CD14-positive monocyte (primary cell): ENCODE data around the gene CDCA8. TPM values are rescaled to one million over a fixed set of nuclear protein-coding genes. Genes with fewer than 3 reads are reported as not detected.

Source experiments
- DNase-seq, 3 donors: peaks; one replicate each; pipeline ENCODE4 v3.0.0-alpha.2; 2011 to 2022
- H2AFZ ChIP-seq: 2 replicates; pipeline ENCODE4 v1.6.0; 2012; ENCODE audit warnings: mild to moderate bottlenecking, low read depth, low read length, inconsistent platforms; ENCODE audit not compliant: insufficient read depth, poor library complexity, severe bottlenecking
- H3K27ac ChIP-seq, 2 donors: 1 replicate in 1 of 2; 2 replicates in 1 of 2; pipeline ENCODE4 v1.5.1; 2012 to 2013; ENCODE audit warnings: low read length in 2 of 2, control low read depth in 1 of 2, inconsistent platforms in 1 of 2, low read depth in 1 of 2, mild to moderate bottlenecking in 1 of 2
- H3K27me3 ChIP-seq, 2 donors: one replicate each; pipeline versions ENCODE4 v1.6.0 to v1.6.1; 2011 to 2013; ENCODE audit warnings: low read length in 2 of 2; ENCODE audit not compliant: control insufficient read depth in 2 of 2, insufficient read depth in 2 of 2
- H3K36me3 ChIP-seq, 2 donors: replicated peaks in 1 of 2; 1 replicate in 1 of 2; 2 replicates in 1 of 2; pipeline versions ENCODE4 v1.5.1 to v1.6.1; 2012 to 2013; ENCODE audit warnings: low read length in 2 of 2, control low read depth in 1 of 2, inconsistent platforms in 1 of 2, mild to moderate bottlenecking in 1 of 2; ENCODE audit not compliant: insufficient read depth in 2 of 2, control insufficient read depth in 1 of 2
- H3K4me1 ChIP-seq, 2 donors: 1 replicate in 1 of 2; 2 replicates in 1 of 2; pipeline versions ENCODE4 v1.5.1 to v1.6.1; 2012 to 2013; ENCODE audit warnings: low read length in 2 of 2, control low read depth in 1 of 2, inconsistent platforms in 1 of 2, mild to moderate bottlenecking in 1 of 2, moderate library complexity in 1 of 2; ENCODE audit not compliant: insufficient read depth in 2 of 2, control insufficient read depth in 1 of 2
- H3K4me2 ChIP-seq: replicated peaks from 2 replicates; pipeline ENCODE3; 2012; ENCODE audit warnings: low read length, moderate library complexity, mild to moderate bottlenecking; ENCODE audit not compliant: poor library complexity, severe bottlenecking; ENCODE audit errors: extremely low read depth
- H3K4me3 ChIP-seq, 3 experiments: fragments of 200-600 bp in 1 of 3; sonication (generic) in 1 of 3; replicated peaks in 1 of 3; 1 replicate in 2 of 3; 2 replicates in 1 of 3; pipeline ENCODE4 v1.5.1; 2011 to 2013; ENCODE audit warnings: low read length in 3 of 3, mild to moderate bottlenecking in 3 of 3, control low read depth in 2 of 3, low read depth in 2 of 3, inconsistent platforms in 1 of 3, moderate library complexity in 1 of 3
- H3K79me2 ChIP-seq: 2 replicates; pipeline ENCODE4 v1.6.0; 2012; ENCODE audit warnings: mild to moderate bottlenecking, control low read depth, inconsistent platforms, low read length, moderate library complexity; ENCODE audit not compliant: insufficient read depth
- H3K9ac ChIP-seq: 2 replicates; pipeline ENCODE4 v1.6.0; 2017; ENCODE audit warnings: low read length, mild to moderate bottlenecking; ENCODE audit not compliant: insufficient read depth, poor library complexity, severe bottlenecking
- H3K9me3 ChIP-seq, 2 donors: replicated peaks in 1 of 2; 1 replicate in 1 of 2; 2 replicates in 1 of 2; pipeline versions ENCODE4 v1.5.1 to v1.6.1; 2012 to 2013; ENCODE audit warnings: low read length in 2 of 2, control low read depth in 1 of 2; ENCODE audit not compliant: control insufficient read depth in 1 of 2, insufficient read depth in 1 of 2
- H4K20me1 ChIP-seq: 2 replicates; pipeline ENCODE4 v1.6.0; 2012; ENCODE audit warnings: mild to moderate bottlenecking, low read length, control low read depth, moderate library complexity; ENCODE audit not compliant: insufficient read depth
- H3K27ac Mint-ChIP-seq, 7 donors: one replicate each; pipeline ENCODE4 v1.8.0; 2020; ENCODE audit warnings: mild to moderate bottlenecking in 7 of 7, mixed read lengths in 7 of 7, moderate library complexity in 6 of 7, inconsistent platforms in 2 of 7
- H3K27me3 Mint-ChIP-seq, 3 donors: one replicate each; pipeline ENCODE4 v1.8.0; 2021 to 2022; ENCODE audit warnings: low read depth in 3 of 3, mild to moderate bottlenecking in 3 of 3, mixed read lengths in 3 of 3, moderate library complexity in 3 of 3, inconsistent platforms in 1 of 3
- H3K36me3 Mint-ChIP-seq, 2 donors: one replicate each; pipeline ENCODE4 v1.8.0; 2020; ENCODE audit warnings: mixed read lengths in 2 of 2, inconsistent platforms in 1 of 2, mild to moderate bottlenecking in 1 of 2
- H3K4me1 Mint-ChIP-seq: one replicate; pipeline ENCODE4 v1.8.0; 2020; ENCODE audit warnings: mild to moderate bottlenecking, mixed read lengths
- H3K4me3 Mint-ChIP-seq, 2 donors: one replicate each; pipeline ENCODE4 v1.8.0; 2020; ENCODE audit warnings: mild to moderate bottlenecking in 2 of 2, mixed read lengths in 2 of 2, moderate library complexity in 1 of 2
- H3K9me3 Mint-ChIP-seq, 7 donors: one replicate each; pipeline ENCODE4 v1.8.0; 2020 to 2022; ENCODE audit warnings: mixed read lengths in 7 of 7, mild to moderate bottlenecking in 6 of 7, moderate library complexity in 6 of 7, inconsistent platforms in 2 of 7
- CTCF ChIP-seq: fragments of 200-600 bp; IDR thresholded peaks from one replicate; pipeline ENCODE4 v1.8.0; 2022; ENCODE audit warnings: antibody characterized with exemption, mild to moderate bottlenecking
- WGBS: methylation state at CpG from one replicate; pipeline ENCODE4 v1.1.5; 2013; ENCODE audit warnings: missing lambda C conversion rate; ENCODE audit not compliant: insufficient coverage; 5-methylcytosine and 5-hydroxymethylcytosine counted together
- intact Hi-C, 2 donors: fragments of 100-400 bp; cut with micrococcal nuclease; formaldehyde crosslinking; loops; one replicate each; pipeline versions ENCODE4 v1.15.0 to v1.15.1; 2023
- polyA plus RNA-seq, 3 donors: library from polyadenylated mRNA; depleted of rRNA in 1 of 3; unstranded in 2 of 3; stranded (reverse) in 1 of 3; fragments of 300-500 nt in 2 of 3; fragments of >200 nt in 1 of 3; fragmentation: Illumina TruSeq in 2 of 3; gene quantifications; 1 replicate in 2 of 3; 2 replicates in 1 of 3; pipeline ENCODE4 v1.2.3, GENCODE V29; 2012 to 2021

The CDCA8 gene
- polyA plus RNA-seq, 3 donors = 0.09 to 0.67 (median 0.60) TPM

- Histone ChIP-seq H3K9ac (no peak overlapping the region), H3K4me3 (no peak overlapping the region), H3K4me1 (no peaks in the 10 kb centered on the region), H3K36me3 (no peaks in the 10 kb centered on the region), H2AFZ (no peak overlapping the region), H3K9me3 (no peaks in the 10 kb centered on the region), H3K79me2 (no peaks in the 10 kb centered on the region), H4K20me1 (no peaks in the 10 kb centered on the region), H3K4me2 (no peak overlapping the region), H3K27me3 (no peaks in the 10 kb centered on the region), H3K27ac (no peak overlapping the region)
- no peak for DNase-seq
- WGBS = 85% methylated on average over 18 of the region's 22 CpGs
- H3K9me3 Mint-ChIP-seq = no peaks in the 10 kb centered on the region
- H3K4me3 Mint-ChIP-seq = no peak overlapping the region
- intact Hi-C loops = no loop called here
- no peaks in the 10 kb centered on the region for H3K4me1 Mint-ChIP-seq
- TF ChIP-seq CTCF = no peak
- peak overlapping the region in 1 of 7 donors; percentile 35 for H3K27ac Mint-ChIP-seq
- no peaks in the 10 kb centered on the region for H3K36me3 Mint-ChIP-seq
- peaks cover 6 to 15% (median 10%) of the 10 kb centered on the region in 3 donors for H3K27me3 Mint-ChIP-seq
Observed at GRCh38 chr1:37720231-37721130, 28.2 kb downstream of the CDCA8 start.

DNA sequence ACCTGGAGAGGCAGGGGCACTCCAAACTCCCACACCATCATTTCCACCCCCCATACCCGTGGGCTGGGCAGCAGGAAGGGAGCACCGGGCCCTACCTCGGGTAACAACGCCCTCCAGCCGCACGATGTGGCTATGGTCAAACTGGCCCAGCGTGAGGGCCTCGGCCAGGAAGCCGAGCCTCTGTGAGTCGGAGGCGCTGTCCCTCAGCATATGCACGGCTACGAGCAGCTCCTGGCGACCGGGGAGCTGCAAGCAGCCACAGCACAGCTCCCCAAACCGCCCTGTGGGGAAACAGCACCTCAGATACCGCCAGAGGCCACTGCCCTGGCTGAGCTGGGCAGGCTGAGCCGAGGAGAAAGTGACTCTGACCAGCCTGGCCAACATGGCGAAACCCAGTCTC, 29.2 kb downstream of the CDCA8 start:
- WGBS = 77% methylated on average over 17 of the region's 19 CpGs
- no peaks in the 10 kb centered on the region for H4K20me1 ChIP-seq
- Mint-ChIP-seq H3K27ac (no peak overlapping the region), H3K9me3 (no peaks in the 10 kb centered on the region), H3K4me1 (no peaks in the 10 kb centered on the region), H3K27me3 (peaks cover 6 to 18% (median 14%) of the 10 kb centered on the region in 3 donors), H3K4me3 (no peak overlapping the region), H3K36me3 (no peaks in the 10 kb centered on the region)
- no peaks in the 10 kb centered on the region for H3K36me3 ChIP-seq
- H3K79me2 ChIP-seq = no peaks in the 10 kb centered on the region
- no peaks in the 10 kb centered on the region for H3K4me1 ChIP-seq
- no peak overlapping the region for H3K9ac ChIP-seq
- H3K27ac ChIP-seq = no peak overlapping the region
- H3K4me2 ChIP-seq = no peak overlapping the region
- H3K4me3 ChIP-seq = no peak overlapping the region
- H2AFZ ChIP-seq = no peak overlapping the region
- no peak for DNase-seq
- TF ChIP-seq CTCF = no peak
- intact Hi-C loops = no loop called here
- H3K27me3 ChIP-seq = no peaks in the 10 kb centered on the region
- H3K9me3 ChIP-seq = no peaks in the 10 kb centered on the region
